Liver (tissue), 3 donors: ENCODE measurements around the gene RPL7A.

Experiments
- JUND ChIP-seq, 2 donors: IDR thresholded peaks; 2 replicates each; pipeline ENCODE4 v1.6.1; 2016; ENCODE audit warnings: antibody characterized with exemption in 2 of 2
- TF ChIP-seq, protein P1 (sequence below): fragments of 150-350 bp; IDR thresholded peaks from 2 replicates; pipeline ENCODE4 v1.5.1; 2017; ENCODE audit warnings: improper control_type of control experiment, low read depth, low read length; ENCODE audit not compliant: missing input control
- donor health status: healthy.
- donor health status: healthy.

DNA sequence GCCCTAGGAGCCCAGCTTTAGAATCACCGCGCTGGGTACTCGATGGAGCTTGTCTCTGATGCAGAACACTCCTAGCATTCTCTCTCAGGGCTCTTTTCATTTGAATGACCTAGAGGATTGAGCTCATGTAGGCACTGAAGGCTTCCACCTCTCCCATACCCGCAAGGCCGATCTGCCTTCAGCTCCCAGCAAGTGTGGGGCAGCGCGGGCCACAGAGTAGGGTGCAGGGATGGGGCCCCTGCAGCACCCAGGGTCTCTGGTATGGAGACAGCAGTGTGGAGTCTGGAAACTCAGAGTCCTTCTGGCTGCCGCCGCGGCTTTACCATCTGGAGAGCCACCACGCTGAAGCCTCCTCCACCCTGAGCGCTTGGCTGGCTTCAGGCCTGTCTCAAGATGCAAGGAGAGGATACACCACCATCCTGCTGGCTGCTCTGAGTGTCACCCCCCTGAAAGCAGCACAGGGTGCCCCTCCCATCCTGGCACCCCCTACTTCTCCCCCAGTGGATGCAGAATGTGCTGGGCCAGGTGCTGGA, 41.1 kb downstream of the RPL7A start:
- TF ChIP-seq JUND (IDR thresholded peaks at IDR 0.05), result no peak
- TF ChIP-seq, protein P1, sequence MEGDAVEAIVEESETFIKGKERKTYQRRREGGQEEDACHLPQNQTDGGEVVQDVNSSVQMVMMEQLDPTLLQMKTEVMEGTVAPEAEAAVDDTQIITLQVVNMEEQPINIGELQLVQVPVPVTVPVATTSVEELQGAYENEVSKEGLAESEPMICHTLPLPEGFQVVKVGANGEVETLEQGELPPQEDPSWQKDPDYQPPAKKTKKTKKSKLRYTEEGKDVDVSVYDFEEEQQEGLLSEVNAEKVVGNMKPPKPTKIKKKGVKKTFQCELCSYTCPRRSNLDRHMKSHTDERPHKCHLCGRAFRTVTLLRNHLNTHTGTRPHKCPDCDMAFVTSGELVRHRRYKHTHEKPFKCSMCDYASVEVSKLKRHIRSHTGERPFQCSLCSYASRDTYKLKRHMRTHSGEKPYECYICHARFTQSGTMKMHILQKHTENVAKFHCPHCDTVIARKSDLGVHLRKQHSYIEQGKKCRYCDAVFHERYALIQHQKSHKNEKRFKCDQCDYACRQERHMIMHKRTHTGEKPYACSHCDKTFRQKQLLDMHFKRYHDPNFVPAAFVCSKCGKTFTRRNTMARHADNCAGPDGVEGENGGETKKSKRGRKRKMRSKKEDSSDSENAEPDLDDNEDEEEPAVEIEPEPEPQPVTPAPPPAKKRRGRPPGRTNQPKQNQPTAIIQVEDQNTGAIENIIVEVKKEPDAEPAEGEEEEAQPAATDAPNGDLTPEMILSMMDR, result no peak
